Testis (tissue), 3 donors: ENCODE data around the gene ZNF764. TPM values are rescaled to one million over a fixed set of nuclear protein-coding genes. Genes with fewer than 3 reads are reported as not detected.

ENCODE experiments used
- DNase-seq: peaks from one replicate; pipeline ENCODE4 v3.0.0-alpha.2; 2019
- H3K27ac ChIP-seq, 2 donors: fragments of 200-600 bp; sonication (generic); one replicate each; pipeline ENCODE4 v1.5.1; 2019
- H3K27me3 ChIP-seq: fragments of 200-600 bp; sonication (generic); one replicate; pipeline ENCODE4 v1.5.1; 2019
- H3K36me3 ChIP-seq: fragments of 200-600 bp; sonication (generic); one replicate; pipeline ENCODE4 v1.5.1; 2017; ENCODE audit warnings: low read depth; ENCODE audit errors: missing control alignments
- H3K4me1 ChIP-seq: fragments of 200-600 bp; sonication (generic); one replicate; pipeline ENCODE4 v1.5.1; 2019
- H3K4me3 ChIP-seq, 2 donors: fragments of 200-600 bp; sonication (generic); one replicate each; pipeline ENCODE4 v1.5.1; 2017 to 2019
- H3K9me3 ChIP-seq: fragments of 200-600 bp; sonication (generic); one replicate; pipeline ENCODE4 v1.5.1; 2017
- POLR2A ChIP-seq: fragments of 450-650 bp; IDR thresholded peaks from one replicate; pipeline ENCODE4 v1.6.1; 2017; ENCODE audit warnings: antibody characterized with exemption, mild to moderate bottlenecking, moderate library complexity
- WGBS, 2 donors: methylation state at CpG; one replicate each; pipeline ENCODE4 v1.1.5; 2018; 5-methylcytosine and 5-hydroxymethylcytosine counted together
- intact Hi-C: fragments of 100-400 bp; cut with DNase I; formaldehyde crosslinking; loops from one replicate; pipeline ENCODE4 v1.15.1; 2023; ENCODE audit warnings: low total_unique reads
- polyA plus RNA-seq: library from polyadenylated mRNA; stranded (reverse); fragments of 350-450 nt; fragmentation: Illumina TruSeq; extraction: RNeasy Lipid Tissue Mini Kit (QIAGEN cat#74804); gene quantifications from one replicate; pipeline ENCODE4 v1.2.3, GENCODE V29; 2014; ENCODE audit warnings: low read depth, low replicate concordance; ENCODE audit not compliant: insufficient read depth
- total RNA-seq, 2 donors: library from RNA; depleted of rRNA; stranded (reverse); fragments of >200 nt; gene quantifications; one replicate each; pipeline ENCODE4 v1.2.3, GENCODE V29; 2016
- TF ChIP-seq, protein P1 (sequence below), 3 experiments: fragments of 450-650 bp in 2 of 3; fragments of 200-600 bp in 1 of 3; sonication (generic) in 1 of 3; IDR thresholded peaks; one replicate each; pipeline ENCODE4 v1.5.1; 2016 to 2019; ENCODE audit warnings: antibody characterized with exemption in 3 of 3, mild to moderate bottlenecking in 2 of 3, moderate library complexity in 1 of 3

ZNF764 gene
- total and polyA plus RNA-seq, 3 donors from 2014 or later, result 11.3 to 23.2 (median 21.9) TPM

DNA sequence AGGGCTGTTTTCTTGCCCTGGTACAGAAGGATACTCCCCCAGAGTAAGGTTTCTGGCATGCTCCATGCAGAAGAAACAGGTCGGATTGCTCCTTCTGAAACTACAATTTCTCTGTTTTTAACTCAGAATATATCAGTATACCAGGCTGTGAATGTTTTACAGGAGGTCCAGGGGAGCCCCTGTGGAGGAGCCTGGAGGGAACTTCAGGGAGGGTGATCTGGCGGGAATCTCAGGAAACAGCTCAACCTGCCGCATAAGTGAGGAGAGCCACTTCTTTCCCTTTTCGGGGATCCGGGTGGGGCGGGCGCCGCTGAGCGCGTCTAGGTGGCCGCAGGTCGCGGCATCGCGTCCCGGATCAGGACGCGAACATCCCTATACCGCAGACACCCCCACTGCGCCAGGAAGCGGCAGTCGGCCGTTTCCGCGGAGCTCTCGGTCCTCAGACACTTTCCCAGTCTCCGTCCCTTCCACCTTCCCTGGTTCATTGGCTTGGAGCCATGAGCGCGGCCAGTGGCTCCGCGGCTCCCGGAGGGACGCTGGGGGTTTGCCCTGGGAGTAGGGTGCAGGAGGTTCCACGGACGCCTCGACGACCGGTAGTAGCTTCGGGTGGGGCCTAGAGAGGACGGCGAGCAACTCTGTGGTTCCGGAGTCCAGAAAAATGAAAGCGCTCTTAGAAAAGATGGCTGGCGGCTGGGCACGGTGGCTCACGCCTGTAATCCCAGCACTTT lies 3.1 kb upstream of the ZNF764 start:
- no peaks in the 10 kb centered on the region for H3K9me3 ChIP-seq
- 15 to 29% methylated on average over 5 to 46 of the region's 46 CpGs for WGBS, 2 donors
- no peaks in the 10 kb centered on the region for H3K36me3 ChIP-seq
- intact Hi-C loops, result no loop called here
- DNase-seq, result peak; percentile 52
- H3K4me3 ChIP-seq, result peak overlapping the region; percentile 48 to 62
- H3K27ac ChIP-seq, result peak overlapping the region; percentile 53 to 57
- H3K4me1 ChIP-seq, result peaks cover 17% of the 10 kb centered on the region
- no peak for TF ChIP-seq POLR2A
- TF ChIP-seq, protein P1, sequence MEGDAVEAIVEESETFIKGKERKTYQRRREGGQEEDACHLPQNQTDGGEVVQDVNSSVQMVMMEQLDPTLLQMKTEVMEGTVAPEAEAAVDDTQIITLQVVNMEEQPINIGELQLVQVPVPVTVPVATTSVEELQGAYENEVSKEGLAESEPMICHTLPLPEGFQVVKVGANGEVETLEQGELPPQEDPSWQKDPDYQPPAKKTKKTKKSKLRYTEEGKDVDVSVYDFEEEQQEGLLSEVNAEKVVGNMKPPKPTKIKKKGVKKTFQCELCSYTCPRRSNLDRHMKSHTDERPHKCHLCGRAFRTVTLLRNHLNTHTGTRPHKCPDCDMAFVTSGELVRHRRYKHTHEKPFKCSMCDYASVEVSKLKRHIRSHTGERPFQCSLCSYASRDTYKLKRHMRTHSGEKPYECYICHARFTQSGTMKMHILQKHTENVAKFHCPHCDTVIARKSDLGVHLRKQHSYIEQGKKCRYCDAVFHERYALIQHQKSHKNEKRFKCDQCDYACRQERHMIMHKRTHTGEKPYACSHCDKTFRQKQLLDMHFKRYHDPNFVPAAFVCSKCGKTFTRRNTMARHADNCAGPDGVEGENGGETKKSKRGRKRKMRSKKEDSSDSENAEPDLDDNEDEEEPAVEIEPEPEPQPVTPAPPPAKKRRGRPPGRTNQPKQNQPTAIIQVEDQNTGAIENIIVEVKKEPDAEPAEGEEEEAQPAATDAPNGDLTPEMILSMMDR (IDR thresholded peaks at IDR 0.05), result no peak
- no peaks in the 10 kb centered on the region for H3K27me3 ChIP-seq

DNA sequence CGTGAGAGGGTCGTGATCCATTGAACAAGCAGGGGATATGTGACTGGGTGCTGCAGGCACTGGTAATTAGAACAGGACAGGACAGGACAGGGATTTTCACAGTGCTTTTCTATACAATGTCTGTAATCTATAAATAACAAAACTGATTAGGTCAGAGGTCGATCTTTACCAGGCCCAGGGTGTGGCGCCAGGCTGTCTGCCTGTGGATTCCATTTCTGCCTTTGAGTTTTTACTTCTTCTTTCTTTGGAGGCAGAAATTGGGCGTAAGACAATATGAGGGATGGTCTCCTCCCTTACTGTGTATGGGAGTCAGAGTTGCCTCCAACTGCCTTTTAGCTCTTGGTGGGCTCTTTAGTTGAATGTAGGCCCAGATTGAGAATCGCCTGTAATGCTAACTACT lies 1.5 kb upstream of the ZNF764 start:
- 79 to 84% methylated on average over 6 of the region's 6 CpGs for WGBS, 2 donors
- Histone ChIP-seq H3K4me3 (no peak overlapping the region), H3K4me1 (peaks cover 17% of the 10 kb centered on the region), H3K27me3 (no peaks in the 10 kb centered on the region), H3K27ac (no peak overlapping the region), H3K36me3 (no peaks in the 10 kb centered on the region), H3K9me3 (no peaks in the 10 kb centered on the region)
- intact Hi-C loops, result no loop called here
- TF ChIP-seq, protein P1 (IDR thresholded peaks at IDR 0.05), result no peak
- TF ChIP-seq POLR2A, result no peak
- no peak for DNase-seq

DNA sequence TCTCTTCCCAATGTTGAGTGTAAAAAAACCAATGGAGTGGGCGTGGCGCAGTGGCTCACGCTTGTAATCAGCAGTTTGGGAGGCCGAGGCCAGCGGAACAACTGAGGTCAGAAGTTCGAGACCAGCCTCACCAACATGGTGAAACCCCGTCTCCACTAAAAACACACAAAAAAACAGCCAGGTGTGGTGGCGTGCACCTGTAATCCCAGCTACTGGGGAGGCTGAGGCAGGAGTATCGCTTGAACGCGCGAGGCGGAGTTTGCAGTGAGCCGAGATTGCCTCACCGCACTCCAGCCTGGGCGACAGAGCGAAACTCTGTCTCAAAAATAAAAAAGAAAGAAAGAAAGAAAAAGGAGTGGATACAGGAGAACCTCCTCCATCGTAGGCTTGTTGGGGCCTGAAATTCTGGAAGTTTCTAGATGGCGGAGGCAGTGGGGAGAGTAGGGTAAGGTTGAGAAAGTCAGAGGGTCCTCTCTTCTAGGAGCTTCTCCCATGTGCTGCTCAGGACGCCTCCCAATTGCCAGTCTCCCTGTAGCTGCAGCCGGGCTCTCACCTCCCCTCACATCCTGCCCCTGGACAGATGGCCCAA lies 709 bp upstream of the ZNF764 start:
- Histone ChIP-seq H3K9me3 (no peaks in the 10 kb centered on the region), H3K27me3 (no peaks in the 10 kb centered on the region), H3K4me3 (peak overlapping the region; percentile 84 to 85), H3K36me3 (no peaks in the 10 kb centered on the region), H3K27ac (peak overlapping the region; percentile 92 to 96), H3K4me1 (peaks cover 17% of the 10 kb centered on the region)
- intact Hi-C loops, result no loop called here
- DNase-seq, result no peak
- TF ChIP-seq, protein P1 (IDR thresholded peaks at IDR 0.05), result no peak
- TF ChIP-seq POLR2A, result no peak
- WGBS, 2 donors, result 52 to 66% methylated on average over 21 of the region's 21 CpGs

DNA sequence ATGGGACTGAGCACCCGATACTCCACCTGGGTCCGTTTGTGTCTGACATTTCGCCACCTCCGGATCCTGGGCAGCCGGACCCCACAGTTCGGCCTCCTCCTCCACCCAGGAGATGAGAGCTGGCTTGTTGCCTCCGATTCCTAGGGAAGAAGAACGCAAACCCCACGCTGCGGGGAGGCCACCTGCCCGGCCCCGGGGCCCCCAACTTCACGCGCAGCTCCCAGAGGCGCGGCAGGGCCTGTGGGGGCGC lies 542 bp downstream of the ZNF764 start:
- no peak for TF ChIP-seq POLR2A
- TF ChIP-seq, protein P1 (IDR thresholded peaks at IDR 0.05), result no peak
- H3K27ac ChIP-seq, result peak overlapping the region; percentile 92 to 96
- peak overlapping the region; percentile 84 to 85 for H3K4me3 ChIP-seq
- WGBS, 2 donors, result 0% methylated on average over 7 of the region's 17 CpGs; no CpG with 5 or more reads in 1 of the 2 donors
- peak; percentile 39 for DNase-seq
- intact Hi-C loops, result no loop called here
- no peaks in the 10 kb centered on the region for H3K36me3 ChIP-seq
- H3K4me1 ChIP-seq, result peaks cover 17% of the 10 kb centered on the region
- H3K27me3 ChIP-seq, result no peaks in the 10 kb centered on the region
- H3K9me3 ChIP-seq, result no peaks in the 10 kb centered on the region

DNA sequence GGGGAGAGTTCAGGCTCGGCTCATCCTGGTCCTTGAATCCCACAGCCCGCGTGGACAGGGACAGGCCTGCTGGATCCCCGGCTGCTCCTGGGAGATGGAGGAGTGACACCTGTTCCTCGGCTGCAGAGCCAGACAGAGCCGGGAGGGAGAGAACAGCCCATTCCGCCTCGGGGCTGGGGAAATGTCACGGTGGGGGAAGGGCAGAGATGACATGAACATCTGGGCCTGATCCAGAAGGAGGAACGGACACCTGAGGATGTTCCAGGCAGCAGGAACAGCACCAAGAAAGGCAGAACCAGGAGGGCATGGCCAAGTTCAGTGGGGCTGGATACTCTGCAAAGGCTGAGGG lies 2.1 kb downstream of the ZNF764 start:
- intact Hi-C loops, result no loop called here
- Histone ChIP-seq H3K27ac (no peak overlapping the region), H3K27me3 (no peaks in the 10 kb centered on the region), H3K9me3 (no peaks in the 10 kb centered on the region), H3K36me3 (no peaks in the 10 kb centered on the region), H3K4me1 (peaks cover 13% of the 10 kb centered on the region), H3K4me3 (peak overlapping the region in 1 of 2 donors; percentile 22)
- no peak for DNase-seq
- WGBS, 2 donors, result 32 to 41% methylated on average over 9 to 10 of the region's 10 CpGs
- TF ChIP-seq, protein P1 (IDR thresholded peaks at IDR 0.05), result no peak
- TF ChIP-seq POLR2A, result no peak
